ENCODE measurements around the gene G0S2.

The G0S2 gene

GRCh38 chr1:209652873-209653401 is 22.3 kb upstream of the G0S2 start (continued):
- TF ChIP-seq ZFP37 (tag by site-specific recombination; IDR thresholded peaks at IDR 0.05) (0 out of 2 replicates have a peak, but pooled peaks have one; percentile 16), MEIS1 (CRISPR knock-in tag; IDR thresholded peaks at IDR 0.05; ENCODE audit: borderline replicate concordance) (peak; percentile 85), ZFHX2 (tag by site-specific recombination; conservative IDR thresholded peaks at IDR 0.05) (peak; percentile 30; the same call in 1 of the 2 replicates), SP2 (tag by site-specific recombination; IDR thresholded peaks at IDR 0.05) (peak; percentile 33; the same call in 1 of the 2 replicates), ZIC2 (tag by site-specific recombination; IDR thresholded peaks at IDR 0.05) (peak; percentile 80), PRDM10 (tag by site-specific recombination; IDR thresholded peaks at IDR 0.05) (peak; percentile 67), ZNF843 (tag by site-specific recombination; IDR thresholded peaks at IDR 0.05) (no peak), ZNF513 (tag by site-specific recombination; IDR thresholded peaks at IDR 0.05) (no peak), REST (tag by site-specific recombination; IDR thresholded peaks at IDR 0.05) (peak; percentile 91), ZNF341 (tag by site-specific recombination; IDR thresholded peaks at IDR 0.05; ENCODE audit: low read depth) (no peak), SCRT1 (tag by site-specific recombination; IDR thresholded peaks at IDR 0.05; ENCODE audit: borderline replicate concordance) (peak; percentile 97), ZNF600 (tag by site-specific recombination; IDR thresholded peaks at IDR 0.05) (0 out of 2 replicates have a peak, but pooled peaks have one; percentile 47), ZNF660 (tag by site-specific recombination; IDR thresholded peaks at IDR 0.05) (0 out of 2 replicates have a peak, but pooled peaks have one; percentile 40), FEZF1 (tag by site-specific recombination; IDR thresholded peaks at IDR 0.05) (peak; percentile 52), ZNF704 (tag by site-specific recombination; IDR thresholded peaks at IDR 0.05) (no peak), KLF1 (tag by site-specific recombination; IDR thresholded peaks at IDR 0.05) (peak; percentile 93)

GRCh38 chr1:209653915-209654351 is 21.3 kb upstream of the G0S2 start:
- ChIA-PET CTCF (interaction anchor here (0.5 to 2.4 kb wide), 8 partner anchors 25 to 84 kb away, joined by 3 to 10 read pairs (median 4); no protein-coding TSS in a partner anchor), POLR2A (no interaction called here)
- H3K27ac ChIP-seq (ENCODE audit: extremely low read depth, low read depth, low read length): no peak overlapping the region
- no peak overlapping the region for H3K4me3 ChIP-seq (ENCODE audit: low read depth, low read length)
- peaks cover 13% of the 10 kb centered on the region for H3K4me1 ChIP-seq (ENCODE audit: control insufficient read depth, insufficient read depth, low read length)
- H3K36me3 ChIP-seq (ENCODE audit: control insufficient read depth in 2 of 2, insufficient read depth in 1 of 2, low read length in 2 of 2): no peaks in the 10 kb centered on the region
- no peaks in the 10 kb centered on the region for H3K9me3 ChIP-seq (ENCODE audit: control insufficient read depth, insufficient read depth, low read depth, low read length)
- TF ChIP-seq ZNF660 (tag by site-specific recombination; IDR thresholded peaks at IDR 0.05) (no peak), ZNF19 (tag by site-specific recombination; IDR thresholded peaks at IDR 0.05; ENCODE audit: low read depth) (no peak), KLF8 (tag by site-specific recombination; IDR thresholded peaks at IDR 0.05) (no peak), GLIS2 (tag by site-specific recombination; IDR thresholded peaks at IDR 0.05) (no peak), CTCF (tag by site-specific recombination; IDR thresholded peaks at IDR 0.05) (no peak), ZNF221 (tag by site-specific recombination; IDR thresholded peaks at IDR 0.05; ENCODE audit: borderline replicate concordance) (no peak), ZNF114 (tag by site-specific recombination; IDR thresholded peaks at IDR 0.05) (no peak)
